Stimulated activated CD8-positive, alpha-beta memory T cell treated with anti-CD3 and anti-CD28 coated beads, Interleukin-15, amount 100 ng/mL, for 1 hour (primary cell): ENCODE measurements around the gene RNGTT.
"Not testable (repeated sequence)": the region's sequence is repeated elsewhere in the genome, so short reads cannot be mapped to it uniquely, and the experiment has no call there.

Experiments
- DNase-seq: peaks from one replicate; pipeline ENCODE4 v3.0.0-alpha.2; 2020; ENCODE audit warnings: low read depth

RNGTT gene

GRCh38 chr6:88864359-88865054, 98.9 kb downstream of the RNGTT start:
- no peak for DNase-seq

- no peak for DNase-seq
These were observed 103.1 kb downstream of the RNGTT start for GRCh38 chr6:88860310-88860709.

- no peak for DNase-seq
These were observed 105.0 kb downstream of the RNGTT start for GRCh38 chr6:88858455-88858854.

GRCh38 chr6:88856566-88856965, 106.9 kb downstream of the RNGTT start:
- no peak for DNase-seq

- no peak for DNase-seq
These were observed 107.8 kb downstream of the RNGTT start for GRCh38 chr6:88855541-88856147.

- no peak for DNase-seq
These were observed 110.6 kb downstream of the RNGTT start for GRCh38 chr6:88852775-88853174.

- no peak for DNase-seq
These were observed 111.4 kb downstream of the RNGTT start for GRCh38 chr6:88852000-88852399.

GRCh38 chr6:88848870-88849269, 114.5 kb downstream of the RNGTT start:
- no peak for DNase-seq

GRCh38 chr6:88843040-88843439, 120.4 kb downstream of the RNGTT start:
- DNase-seq = no peak

GRCh38 chr6:88842320-88842719, 121.1 kb downstream of the RNGTT start:
- DNase-seq = no peak

GRCh38 chr6:88840796-88841539, 122.5 kb downstream of the RNGTT start:
- no peak for DNase-seq

- no peak for DNase-seq
These were observed 123.1 kb downstream of the RNGTT start for GRCh38 chr6:88840289-88840688.

GRCh38 chr6:88839280-88839679, 124.1 kb downstream of the RNGTT start:
- DNase-seq = no peak

GRCh38 chr6:88835210-88835609, 128.2 kb downstream of the RNGTT start:
- DNase-seq = no peak

GRCh38 chr6:88833071-88833470, 130.3 kb downstream of the RNGTT start:
- DNase-seq = not testable (repeated sequence)

GRCh38 chr6:88827599-88827998, 135.8 kb downstream of the RNGTT start:
- DNase-seq = not testable (repeated sequence)

GRCh38 chr6:88825856-88826255, 137.6 kb downstream of the RNGTT start:
- DNase-seq = no peak

GRCh38 chr6:88823998-88824397, 139.4 kb downstream of the RNGTT start:
- no peak for DNase-seq

GRCh38 chr6:88815491-88815890, 147.9 kb downstream of the RNGTT start:
- DNase-seq = no peak

- no peak for DNase-seq
These were observed 148.5 kb downstream of the RNGTT start for GRCh38 chr6:88814909-88815308.

GRCh38 chr6:88813045-88813444, 150.4 kb downstream of the RNGTT start:
- DNase-seq = no peak

- DNase-seq = no peak
These were observed 152.7 kb downstream of the RNGTT start for GRCh38 chr6:88810701-88811100.

- no peak for DNase-seq
These were observed 153.3 kb downstream of the RNGTT start for GRCh38 chr6:88810089-88810488.
